Common myeloid progenitor, CD34-positive (primary cell): Measurements from ENCODE around the gene TNRC6B.
"Not testable (repeated sequence)": the region's sequence is repeated elsewhere in the genome, so short reads cannot be mapped to it uniquely, and the experiment has no call there.

Experiments
- CTCF ChIA-PET: fragments of 350-600 bp; sonication (Branson Sonifier 250); formaldehyde crosslinking; loops from one replicate; lab custom pipeline; 2021; ENCODE audit warnings: antibody characterized with exemption; lab: Charles Lee
- POLR2A ChIA-PET: fragments of 350-600 bp; sonication (Branson Sonifier 250); formaldehyde crosslinking; loops from one replicate; lab custom pipeline; 2021; ENCODE audit warnings: antibody characterized with exemption; lab: Charles Lee
- DNase-seq, 3 donors: peaks; one replicate each; pipeline versions ENCODE4 v3.0.0 to v3.0.0-alpha.2; 2013
- H3K27ac ChIP-seq, 2 experiments: 1 replicate in 1 of 2; 2 replicates in 1 of 2; pipeline ENCODE4 v1.7.0; 2013; ENCODE audit warnings: inconsistent platforms in 2 of 2, low read length in 2 of 2, mild to moderate bottlenecking in 2 of 2, low read depth in 1 of 2, moderate library complexity in 1 of 2; ENCODE audit not compliant: severe bottlenecking in 2 of 2, insufficient read depth in 1 of 2, poor library complexity in 1 of 2
- H3K27me3 ChIP-seq, 5 experiments: replicated peaks in 2 of 5; 1 replicate in 3 of 5; 2 replicates in 2 of 5; pipeline versions ENCODE4 v1.6.1 to v1.7.0; 2013; ENCODE audit warnings: low read length in 4 of 5, mild to moderate bottlenecking in 2 of 5, moderate library complexity in 2 of 5, inconsistent platforms in 1 of 5; ENCODE audit not compliant: insufficient read depth in 5 of 5, control insufficient read depth in 4 of 5
- H3K36me3 ChIP-seq, 4 experiments: 1 replicate in 2 of 4; 2 replicates in 2 of 4; pipeline versions ENCODE4 v1.6.1 to v1.7.0; 2013; ENCODE audit warnings: low read length in 3 of 4, control low read depth in 1 of 4, mild to moderate bottlenecking in 1 of 4; ENCODE audit not compliant: control insufficient read depth in 4 of 4, insufficient read depth in 4 of 4
- H3K4me1 ChIP-seq, 4 experiments: 1 replicate in 3 of 4; 2 replicates in 1 of 4; pipeline versions ENCODE4 v1.6.1 to v1.7.1; 2013; ENCODE audit warnings: low read length in 3 of 4, mild to moderate bottlenecking in 3 of 4, control low read depth in 1 of 4, inconsistent platforms in 1 of 4, moderate library complexity in 1 of 4; ENCODE audit not compliant: control insufficient read depth in 4 of 4, insufficient read depth in 4 of 4; ENCODE audit errors: control extremely low read depth in 1 of 4
- H3K4me3 ChIP-seq, 7 experiments: 1 replicate in 4 of 7; 2 replicates in 3 of 7; pipeline versions ENCODE4 v1.5.1 to v1.7.0; 2013; ENCODE audit warnings: mild to moderate bottlenecking in 7 of 7, low read length in 6 of 7, moderate library complexity in 6 of 7, inconsistent platforms in 2 of 7, low read depth in 2 of 7, control low read depth in 1 of 7; ENCODE audit not compliant: insufficient read depth in 4 of 7, control insufficient read depth in 1 of 7; ENCODE audit errors: extremely low read depth in 1 of 7
- H3K9me3 ChIP-seq, 5 experiments: 1 replicate in 4 of 5; 2 replicates in 1 of 5; pipeline versions ENCODE4 v1.6.1 to v1.7.1; 2013; ENCODE audit warnings: low read length in 4 of 5, mild to moderate bottlenecking in 2 of 5, inconsistent platforms in 1 of 5, low read depth in 1 of 5, moderate library complexity in 1 of 5; ENCODE audit not compliant: control insufficient read depth in 4 of 5, insufficient read depth in 2 of 5; ENCODE audit errors: control extremely low read depth in 1 of 5
- WGBS: methylation state at CpG from one replicate; pipeline ENCODE4 v1.1.5; 2013; ENCODE audit not compliant: insufficient coverage; 5-methylcytosine and 5-hydroxymethylcytosine counted together

The TNRC6B gene

GRCh38 chr22:40182231-40182835, 4.6 kb downstream of the TNRC6B start:
- 83% methylated on average over 1 of the region's 4 CpGs for WGBS
- H3K27me3 ChIP-seq, result no peaks in the 10 kb centered on the region
- peaks cover 0 to under 1% (median 0%) of the 10 kb centered on the region in 5 experiments for H3K9me3 ChIP-seq
- DNase-seq, result no peak
- peak overlapping the region in 1 of 2 experiments; percentile 61 for H3K27ac ChIP-seq
- ChIA-PET CTCF (interaction anchor here (1.2 to 1.6 kb wide), 2 partner anchors 9 to 11 kb away, joined by 4 to 5 read pairs; no protein-coding TSS in a partner anchor), POLR2A (no interaction called here)
- H3K4me1 ChIP-seq, result peaks cover 19 to 49% (median 41%) of the 10 kb centered on the region in 4 experiments
- no peak overlapping the region for H3K4me3 ChIP-seq
- peaks cover 0 to 1% (median 0%) of the 10 kb centered on the region in 4 experiments for H3K36me3 ChIP-seq

DNA sequence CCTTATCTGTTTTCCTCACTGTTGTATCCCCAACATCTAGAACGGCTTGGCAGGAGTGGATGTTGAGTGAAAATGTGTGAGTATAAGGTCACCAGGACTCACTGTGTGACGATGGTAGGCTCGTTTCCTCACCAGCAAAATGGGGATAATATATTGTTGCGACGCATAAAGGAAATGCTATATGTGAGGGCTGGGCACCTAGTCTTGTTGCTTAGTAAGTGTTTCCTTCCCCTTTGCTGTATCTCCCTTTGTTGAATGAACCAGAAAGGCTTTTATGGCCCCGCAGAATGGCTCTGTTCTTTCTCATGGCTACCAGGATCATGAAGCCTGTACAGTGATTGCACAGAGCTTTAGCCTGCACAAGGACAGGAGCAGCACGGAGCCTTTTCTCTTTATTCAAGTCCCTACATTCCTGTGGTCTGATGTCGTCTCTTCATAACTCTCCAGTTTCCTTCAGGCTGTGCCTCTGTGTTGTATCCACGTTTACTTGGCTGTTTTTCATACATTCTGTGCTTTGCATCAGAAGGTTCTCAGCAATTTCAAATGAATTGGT, 5.4 kb downstream of the TNRC6B start:
- H3K36me3 ChIP-seq, result peaks cover 0 to 3% (median 0%) of the 10 kb centered on the region in 4 experiments
- ChIA-PET POLR2A (no interaction called here), CTCF (interaction anchor here (1.2 kb wide), 1 partner anchor 11 kb away, joined by 5 read pairs; no protein-coding TSS in a partner anchor)
- 0% methylated on average over 9 of the region's 9 CpGs for WGBS
- H3K27ac ChIP-seq, result peak overlapping the region in 1 of 2 experiments; percentile 61
- H3K27me3 ChIP-seq, result no peaks in the 10 kb centered on the region
- H3K4me1 ChIP-seq, result peaks cover 17 to 46% (median 38%) of the 10 kb centered on the region in 4 experiments
- peak in 2 of 3 donors; percentile 65 to 76 for DNase-seq
- H3K4me3 ChIP-seq, result peak overlapping the region in 5 of 7 experiments; percentile 2 to 59 (median 42)
- H3K9me3 ChIP-seq, result peaks cover 0 to 4% (median 0%) of the 10 kb centered on the region in 5 experiments

GRCh38 chr22:40183603-40184002, 5.9 kb downstream of the TNRC6B start:
- CTCF ChIA-PET, result interaction anchor here (1.2 kb wide), 1 partner anchor 10 kb away, joined by 5 read pairs; no protein-coding TSS in a partner anchor
- H3K36me3 ChIP-seq, POLR2A ChIA-PET, H3K27me3 ChIP-seq, H3K9me3 ChIP-seq, DNase-seq: not testable (repeated sequence)
- Histone ChIP-seq H3K4me3 (peak overlapping the region in 2 of 7 experiments; percentile 42 to 59), H3K27ac (peak overlapping the region in 1 of 2 experiments; percentile 61), H3K4me1 (peaks cover 17 to 46% (median 37%) of the 10 kb centered on the region in 4 experiments)
- 100% methylated on average over 3 of the region's 13 CpGs for WGBS

GRCh38 chr22:40187389-40187788, 9.7 kb downstream of the TNRC6B start:
- ChIA-PET CTCF (interaction anchor here (1.6 kb wide), 1 partner anchor 82 kb away, joined by 4 read pairs; no protein-coding TSS in a partner anchor), POLR2A (no interaction called here)
- H3K27me3 ChIP-seq, result no peaks in the 10 kb centered on the region
- H3K4me3 ChIP-seq, result no peak overlapping the region
- H3K36me3 ChIP-seq, result peaks cover 0 to 11% (median 0%) of the 10 kb centered on the region in 4 experiments
- peaks cover 4 to 30% (median 16%) of the 10 kb centered on the region in 4 experiments for H3K4me1 ChIP-seq
- H3K9me3 ChIP-seq, result peaks cover 0 to 4% (median 0%) of the 10 kb centered on the region in 5 experiments
- H3K27ac ChIP-seq, result no peak overlapping the region
- no peak for DNase-seq
- WGBS, result 82% methylated on average over 2 of the region's 7 CpGs

GRCh38 chr22:40189997-40190396, 12.3 kb downstream of the TNRC6B start:
- peaks cover 4 to 33% (median 14%) of the 10 kb centered on the region in 4 experiments for H3K4me1 ChIP-seq
- ChIA-PET CTCF (interaction anchor here (1.2 to 1.6 kb wide), 2 partner anchors 12 to 695 kb away, joined by 3 to 4 read pairs; partner anchors contain the start of gene TNRC6B), POLR2A (no interaction called here)

GRCh38 chr22:40190501-40190900, 12.8 kb downstream of the TNRC6B start:
- H3K27ac ChIP-seq, result no peak overlapping the region
- 17% methylated on average over 1 of the region's 2 CpGs for WGBS
- H3K9me3 ChIP-seq, result peaks cover 0 to 4% (median 0%) of the 10 kb centered on the region in 5 experiments
- H3K27me3 ChIP-seq, result no peaks in the 10 kb centered on the region
- peak; percentile 48 to 79 (median 60) for DNase-seq
- ChIA-PET POLR2A (no interaction called here), CTCF (interaction anchor here (0.7 to 1.6 kb wide), 2 partner anchors 13 to 68 kb away, joined by 4 to 5 read pairs; partner anchors contain the start of gene TNRC6B)
- peaks cover 0 to 11% (median 0%) of the 10 kb centered on the region in 4 experiments for H3K36me3 ChIP-seq
- H3K4me3 ChIP-seq, result no peak overlapping the region
- peaks cover 4 to 33% (median 14%) of the 10 kb centered on the region in 4 experiments for H3K4me1 ChIP-seq

More at GRCh38 chr22:40189997-40190396, 12.3 kb downstream of the TNRC6B start:
- WGBS, result no CpG with 5 or more reads among the region's 1 CpG
- Histone ChIP-seq H3K36me3 (peaks cover 0 to 11% (median 0%) of the 10 kb centered on the region in 4 experiments), H3K27ac (peak overlapping the region in 1 of 2 experiments; percentile 39), H3K4me3 (no peak overlapping the region), H3K27me3 (no peaks in the 10 kb centered on the region), H3K9me3 (peaks cover 0 to 4% (median 0%) of the 10 kb centered on the region in 5 experiments)
- peak in 2 of 3 donors; percentile 29 to 50 for DNase-seq
